GM12873 (cell line): Measurements from ENCODE around the gene ITSN2.

Experiments
- CTCF ChIP-seq: IDR thresholded peaks from 2 replicates; pipeline ENCODE4 v1.5.1; 2012; ENCODE audit warnings: low read depth, mild to moderate bottlenecking, moderate library complexity, low read length, control low read depth; ENCODE audit not compliant: insufficient read depth; ENCODE audit errors: missing control alignments

ITSN2 gene

GRCh38 chr2:24360050-24360962 lies at the start of gene ITSN2:
Gene ITSN2 (minus strand): TSS chr2:24360536. CDS start chr2:24328082, 32,454 bp downstream.
- no peak for TF ChIP-seq CTCF

- no peak for TF ChIP-seq CTCF
These were observed 48.8 kb upstream of the ITSN2 start for GRCh38 chr2:24409171-24409570.

- TF ChIP-seq CTCF: no peak
These were observed 44.2 kb upstream of the ITSN2 start for GRCh38 chr2:24404491-24404921.

GRCh38 chr2:24403832-24404212 lies 43.5 kb upstream of the ITSN2 start:
- no peak for TF ChIP-seq CTCF

GRCh38 chr2:24403168-24403831 lies 43.0 kb upstream of the ITSN2 start:
- no peak for TF ChIP-seq CTCF

GRCh38 chr2:24402242-24403097 lies 42.1 kb upstream of the ITSN2 start:
- no peak for TF ChIP-seq CTCF
